GM21576 (cell line): Measurements from ENCODE around the gene KANK4.
"Not testable (repeated sequence)": the region's sequence is repeated elsewhere in the genome, so short reads cannot be mapped to it uniquely, and the experiment has no call there.

ENCODE experiments used
- ATAC-seq: cut with Tn5 transposase; IDR thresholded peaks from one replicate; pipeline ENCODE4 v1.9.1; 2021; ENCODE audit warnings: mild to moderate bottlenecking, moderate library complexity; ENCODE audit not compliant: unreplicated experiment

Gene KANK4

GRCh38 chr1:62241371-62242131 lies 77.7 kb downstream of the KANK4 start:
- no peak for ATAC-seq

GRCh38 chr1:62240651-62241370 lies 78.4 kb downstream of the KANK4 start:
- no peak for ATAC-seq

GRCh38 chr1:62239652-62240403 lies 79.4 kb downstream of the KANK4 start:
- ATAC-seq: not testable (repeated sequence)

- ATAC-seq: no peak
These were observed 80.7 kb downstream of the KANK4 start for GRCh38 chr1:62238507-62238906.

GRCh38 chr1:62237950-62238374 lies 81.3 kb downstream of the KANK4 start:
- ATAC-seq: no peak

- ATAC-seq: no peak
These were observed 81.9 kb downstream of the KANK4 start for GRCh38 chr1:62237361-62237760.

- no peak for ATAC-seq
These were observed 83.7 kb downstream of the KANK4 start for GRCh38 chr1:62235576-62235975.

GRCh38 chr1:62234688-62235087 lies 84.5 kb downstream of the KANK4 start:
- no peak for ATAC-seq

- ATAC-seq: no peak
These were observed 85.2 kb downstream of the KANK4 start for GRCh38 chr1:62233926-62234450.

GRCh38 chr1:62232871-62233278 lies 86.4 kb downstream of the KANK4 start:
- ATAC-seq: no peak

- ATAC-seq: no peak
These were observed 88.5 kb downstream of the KANK4 start for GRCh38 chr1:62230718-62231117.

- ATAC-seq: no peak
These were observed 89.3 kb downstream of the KANK4 start for GRCh38 chr1:62229932-62230331.

GRCh38 chr1:62229468-62229867 lies 89.8 kb downstream of the KANK4 start:
- no peak for ATAC-seq

- ATAC-seq: no peak
These were observed 90.4 kb downstream of the KANK4 start for GRCh38 chr1:62228883-62229187.

GRCh38 chr1:62228136-62228882 lies 90.9 kb downstream of the KANK4 start:
- no peak for ATAC-seq

- ATAC-seq: no peak
These were observed 91.7 kb downstream of the KANK4 start for GRCh38 chr1:62227496-62227895.

- no peak for ATAC-seq
These were observed 95.1 kb downstream of the KANK4 start for GRCh38 chr1:62224182-62224581.

- no peak for ATAC-seq
These were observed 96.9 kb downstream of the KANK4 start for GRCh38 chr1:62222321-62222720.

- no peak for ATAC-seq
These were observed 98.1 kb downstream of the KANK4 start for GRCh38 chr1:62221171-62221570.

- not testable (repeated sequence) for ATAC-seq
These were observed 98.8 kb downstream of the KANK4 start for GRCh38 chr1:62220456-62220855.

GRCh38 chr1:62218604-62219003 lies 100.6 kb downstream of the KANK4 start:
- ATAC-seq: no peak
